ENCODE data around the gene TRIM2. TPM values are rescaled to one million over a fixed set of nuclear protein-coding genes. Genes with fewer than 3 reads are reported as not detected.

TRIM2 gene
- 900 TPM for total RNA-seq

GRCh38 chr4:153204247-153204671 lies at the start of gene TRIM2:
Gene TRIM2 (plus strand): TSS chr4:153204443. CDS start chr4:153204531, 88 bp downstream.

GRCh38 chr4:153344131-153345011 lies 140.1 kb downstream of the TRIM2 start, which contains the start of gene MND1:
Gene MND1 (plus strand): TSS chr4:153344688. CDS start chr4:153344738, 50 bp downstream.

Small RNA genes within 50 kb of the gene (small RNA-seq; reads per million reads assigned to genes)
- gene RF00019 (ENCODE audit: low replicate concordance): not detected
- not detected for gene RN7SL419P (ENCODE audit: low replicate concordance)
- gene RNU6-1196P (ENCODE audit: low replicate concordance): not detected

Other genes starting within 250 kb of the TRIM2 start
- 7.5 TPM for gene MND1, start 140.2 kb downstream of the TRIM2 start, total RNA-seq

Data from parietal lobe (tissue), 2 donors.